RWPE2 (cell line): ENCODE measurements around the gene SOX3.

Source experiments
- ATAC-seq: fragments of 200-7000 bp; cut with Tn5 transposase; 3 replicates; pipeline ENCODE4 v1.9.1; 2021; ENCODE audit warnings: low read depth
- DNase-seq: peaks from one replicate; pipeline ENCODE4 v3.0.0-alpha.2; 2020; ENCODE audit warnings: low spot score
- H3K27ac ChIP-seq: fragments of 450-650 bp; 2 replicates; pipeline ENCODE4 v1.5.1; 2017; ENCODE audit warnings: mild to moderate bottlenecking; ENCODE audit not compliant: poor library complexity, severe bottlenecking
- H3K27me3 ChIP-seq: fragments of 250-450 bp; sonication (Bioruptor Pico); 2 replicates; pipeline ENCODE4 v1.5.1; 2021; ENCODE audit warnings: mild to moderate bottlenecking, moderate library complexity; ENCODE audit not compliant: insufficient read depth, poor library complexity, severe bottlenecking
- H3K36me3 ChIP-seq: fragments of 250-450 bp; sonication (Bioruptor Pico); 2 replicates; pipeline ENCODE4 v1.5.1; 2020; ENCODE audit warnings: low read depth, mild to moderate bottlenecking, moderate library complexity
- H3K4me1 ChIP-seq: fragments of 250-450 bp; sonication (Bioruptor Pico); 2 replicates; pipeline ENCODE4 v1.5.1; 2021; ENCODE audit warnings: mild to moderate bottlenecking, moderate library complexity; ENCODE audit not compliant: insufficient read depth, poor library complexity, severe bottlenecking
- H3K4me3 ChIP-seq: fragments of 250-450 bp; sonication (Bioruptor Pico); 2 replicates; pipeline ENCODE4 v1.5.1; 2021; ENCODE audit warnings: mild to moderate bottlenecking, moderate library complexity; ENCODE audit not compliant: severe bottlenecking
- H3K9me3 ChIP-seq: fragments of 250-450 bp; sonication (Bioruptor Pico); 2 replicates; pipeline ENCODE4 v1.5.1; 2021; ENCODE audit warnings: mild to moderate bottlenecking, moderate library complexity; ENCODE audit not compliant: severe bottlenecking
- TF ChIP-seq, protein P1 (sequence below): fragments of 450-650 bp; IDR thresholded peaks from one replicate; pipeline ENCODE4 v1.5.1; 2017; ENCODE audit warnings: mild to moderate bottlenecking, moderate library complexity; ENCODE audit not compliant: poor library complexity, severe bottlenecking

Gene SOX3

DNA sequence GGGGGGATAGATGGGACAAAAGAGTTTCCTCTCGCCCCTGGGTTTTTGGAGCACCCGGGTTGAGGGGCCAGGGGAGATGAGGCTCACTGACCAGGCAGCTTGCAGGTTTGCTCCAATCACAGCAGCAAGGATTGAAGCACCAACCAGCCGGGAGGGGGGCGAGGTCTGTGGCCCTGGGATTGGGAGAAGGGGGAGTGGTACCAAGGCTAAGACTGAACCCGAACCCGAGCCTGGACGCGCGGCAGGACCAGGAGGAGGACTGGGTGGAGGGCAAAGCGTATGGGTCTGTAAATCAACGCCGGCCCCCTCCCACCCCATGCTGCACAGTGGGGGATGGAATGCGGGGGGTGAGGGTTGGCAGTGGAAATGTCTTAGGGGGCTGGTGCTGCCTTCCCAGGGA lies 3.5 kb downstream of the SOX3 start:
- TF ChIP-seq, protein P1, sequence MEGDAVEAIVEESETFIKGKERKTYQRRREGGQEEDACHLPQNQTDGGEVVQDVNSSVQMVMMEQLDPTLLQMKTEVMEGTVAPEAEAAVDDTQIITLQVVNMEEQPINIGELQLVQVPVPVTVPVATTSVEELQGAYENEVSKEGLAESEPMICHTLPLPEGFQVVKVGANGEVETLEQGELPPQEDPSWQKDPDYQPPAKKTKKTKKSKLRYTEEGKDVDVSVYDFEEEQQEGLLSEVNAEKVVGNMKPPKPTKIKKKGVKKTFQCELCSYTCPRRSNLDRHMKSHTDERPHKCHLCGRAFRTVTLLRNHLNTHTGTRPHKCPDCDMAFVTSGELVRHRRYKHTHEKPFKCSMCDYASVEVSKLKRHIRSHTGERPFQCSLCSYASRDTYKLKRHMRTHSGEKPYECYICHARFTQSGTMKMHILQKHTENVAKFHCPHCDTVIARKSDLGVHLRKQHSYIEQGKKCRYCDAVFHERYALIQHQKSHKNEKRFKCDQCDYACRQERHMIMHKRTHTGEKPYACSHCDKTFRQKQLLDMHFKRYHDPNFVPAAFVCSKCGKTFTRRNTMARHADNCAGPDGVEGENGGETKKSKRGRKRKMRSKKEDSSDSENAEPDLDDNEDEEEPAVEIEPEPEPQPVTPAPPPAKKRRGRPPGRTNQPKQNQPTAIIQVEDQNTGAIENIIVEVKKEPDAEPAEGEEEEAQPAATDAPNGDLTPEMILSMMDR = no peak
- DNase-seq = no peak
- Histone ChIP-seq H3K4me3 (no peak overlapping the region), H3K36me3 (no peaks in the 10 kb centered on the region), H3K27ac (no peak overlapping the region), H3K27me3 (peaks cover 49% of the 10 kb centered on the region), H3K9me3 (no peaks in the 10 kb centered on the region), H3K4me1 (no peaks in the 10 kb centered on the region)
- no peak for ATAC-seq

DNA sequence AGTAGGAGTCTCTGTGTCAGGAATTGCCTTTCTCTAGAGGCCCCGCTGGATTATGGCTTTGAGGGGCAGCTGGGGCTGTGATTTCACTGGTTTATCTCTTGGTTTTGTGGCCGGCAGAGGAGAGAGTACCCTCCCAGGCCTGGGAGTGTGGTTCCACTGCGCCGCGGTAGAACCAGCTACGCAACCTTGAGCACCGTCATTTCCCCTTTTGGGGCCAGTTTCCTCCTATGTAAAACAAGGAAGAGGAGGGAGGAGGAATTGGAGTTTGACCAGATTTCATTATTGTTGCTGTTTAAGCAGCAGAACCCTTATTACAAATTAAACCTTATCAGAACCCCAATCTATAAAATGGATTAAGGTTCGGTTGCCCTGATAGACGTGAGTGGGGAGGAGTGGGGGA lies 4.4 kb downstream of the SOX3 start:
- no peaks in the 10 kb centered on the region for H3K9me3 ChIP-seq
- peaks cover 40% of the 10 kb centered on the region for H3K27me3 ChIP-seq
- no peak overlapping the region for H3K4me3 ChIP-seq
- H3K4me1 ChIP-seq = no peaks in the 10 kb centered on the region
- TF ChIP-seq, protein P1 = no peak
- H3K27ac ChIP-seq = no peak overlapping the region
- H3K36me3 ChIP-seq = no peaks in the 10 kb centered on the region
- DNase-seq = no peak
- ATAC-seq = no peak

DNA sequence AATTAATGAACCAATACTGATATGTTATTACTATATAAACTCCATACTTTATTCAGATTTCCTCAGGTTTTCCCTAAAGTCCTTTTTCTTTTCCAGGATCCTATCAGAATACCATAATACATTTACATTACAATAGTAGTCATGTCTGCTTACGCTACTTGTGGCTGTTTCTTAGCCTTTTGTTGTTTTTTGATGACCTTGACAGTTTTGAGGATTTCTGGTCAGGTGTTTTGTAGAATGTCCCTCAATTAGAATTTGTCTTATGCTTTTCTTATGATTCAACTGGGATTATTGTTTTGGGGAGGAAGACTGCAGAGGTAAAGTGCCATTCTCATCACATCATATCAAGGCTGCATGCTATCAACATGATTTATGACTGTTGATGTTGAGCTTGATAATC lies 9.1 kb downstream of the SOX3 start:
- TF ChIP-seq, protein P1 = no peak
- no peak for DNase-seq
- no peak for ATAC-seq

DNA sequence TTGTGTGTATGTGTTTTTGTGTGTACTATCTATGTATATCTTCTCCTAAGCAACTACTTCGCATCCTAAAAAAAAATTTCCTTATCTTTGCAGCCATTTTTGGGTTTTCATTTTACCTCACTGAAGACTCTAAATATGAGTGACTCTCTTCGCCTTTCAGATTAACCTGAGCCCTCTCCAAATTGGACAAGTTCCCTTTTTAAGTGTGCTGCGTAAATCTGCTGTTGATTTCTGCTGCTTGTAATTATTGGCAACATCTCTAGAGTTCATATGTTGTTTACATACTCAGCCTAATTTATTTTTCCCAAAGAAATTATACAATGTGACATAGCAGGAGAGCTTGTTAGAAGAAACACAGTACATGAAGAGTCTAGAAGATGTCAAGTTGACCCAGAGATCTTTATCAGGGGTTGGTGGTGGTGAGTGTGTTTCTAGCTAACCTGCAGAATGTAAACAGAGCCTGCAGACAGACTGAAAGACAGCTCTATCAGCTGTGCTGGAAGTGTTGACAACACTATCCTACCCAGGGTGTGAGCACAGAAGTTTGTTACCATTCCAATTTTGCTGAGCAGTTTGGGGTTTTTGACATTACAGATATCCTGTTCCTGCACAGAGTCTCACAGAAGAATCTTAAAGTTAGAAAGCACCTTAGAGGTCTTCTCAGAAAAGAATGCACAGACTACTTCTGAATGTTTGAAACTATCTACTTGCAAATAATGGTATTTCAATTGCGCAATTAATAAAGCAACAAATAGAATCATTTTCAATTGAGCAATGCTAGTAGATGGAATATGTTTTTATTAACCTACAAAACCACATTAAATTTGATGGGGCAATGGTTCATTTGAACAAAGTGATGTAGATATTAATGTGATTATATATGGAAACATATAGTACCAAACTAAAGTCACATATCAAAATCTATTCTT lies 12.5 kb downstream of the SOX3 start:
- TF ChIP-seq, protein P1 = no peak
- no peak for DNase-seq
- no peak for ATAC-seq
- Histone ChIP-seq H3K27ac (no peak overlapping the region), H3K9me3 (no peaks in the 10 kb centered on the region), H3K4me1 (no peaks in the 10 kb centered on the region), H3K36me3 (no peaks in the 10 kb centered on the region), H3K4me3 (no peak overlapping the region), H3K27me3 (no peaks in the 10 kb centered on the region)

More for the DNA sequence above, 9.1 kb downstream of the SOX3 start:
- H3K27me3 ChIP-seq = peaks cover 7% of the 10 kb centered on the region
- H3K4me1 ChIP-seq = no peaks in the 10 kb centered on the region
- H3K9me3 ChIP-seq = no peaks in the 10 kb centered on the region
- H3K27ac ChIP-seq = no peak overlapping the region
- no peaks in the 10 kb centered on the region for H3K36me3 ChIP-seq
- H3K4me3 ChIP-seq = no peak overlapping the region

- Histone ChIP-seq H3K4me3 (no peak overlapping the region), H3K9me3 (no peaks in the 10 kb centered on the region), H3K4me1 (no peaks in the 10 kb centered on the region), H3K27ac (no peak overlapping the region), H3K36me3 (no peaks in the 10 kb centered on the region), H3K27me3 (no peaks in the 10 kb centered on the region)
- DNase-seq (no peak), ATAC-seq (no peak)
- TF ChIP-seq, protein P1 = no peak
These were observed 24.1 kb downstream of the SOX3 start for GRCh38 chrX:140480765-140481164.
